Osteoblast (primary cell): ENCODE measurements around the gene CTCFL. TPM values are rescaled to one million over a fixed set of nuclear protein-coding genes. Genes with fewer than 3 reads are reported as not detected.
"Not testable (repeated sequence)": the region's sequence is repeated elsewhere in the genome, so short reads cannot be mapped to it uniquely, and the experiment has no call there.

ENCODE experiments used
- DNase-seq: peaks from one replicate; pipeline ENCODE4 v3.0.0; 2011; ENCODE audit warnings: low spot score, mixed read lengths; ENCODE audit not compliant: insufficient read length; ENCODE audit errors: missing footprints
- H2AFZ ChIP-seq: 2 replicates; pipeline ENCODE4 v1.6.0; 2011; ENCODE audit warnings: mild to moderate bottlenecking, low read length
- H3K27ac ChIP-seq: 2 replicates; pipeline ENCODE4 v1.5.1; 2011; ENCODE audit warnings: mild to moderate bottlenecking, low read depth, low read length, moderate library complexity
- H3K27me3 ChIP-seq: 2 replicates; pipeline ENCODE4 v1.6.0; 2012; ENCODE audit warnings: mild to moderate bottlenecking, control low read depth, inconsistent platforms, low read length, moderate library complexity; ENCODE audit not compliant: insufficient read depth
- H3K36me3 ChIP-seq: 2 replicates; pipeline ENCODE4 v1.5.1; 2011; ENCODE audit warnings: mild to moderate bottlenecking, low read length, control low read depth, moderate library complexity; ENCODE audit not compliant: insufficient read depth
- H3K4me1 ChIP-seq: 2 replicates; pipeline ENCODE4 v1.5.1; 2011; ENCODE audit warnings: mild to moderate bottlenecking, low read length, control low read depth, moderate library complexity; ENCODE audit not compliant: insufficient read depth
- H3K4me2 ChIP-seq: 2 replicates; pipeline ENCODE4 v1.6.0; 2011; ENCODE audit warnings: mild to moderate bottlenecking, low read length; ENCODE audit not compliant: insufficient read depth
- H3K4me3 ChIP-seq: fragments of 200-600 bp; sonication (generic); 3 replicates; pipeline ENCODE4 v1.5.1; 2012; ENCODE audit warnings: mild to moderate bottlenecking, low read length, inconsistent platforms; ENCODE audit not compliant: insufficient read depth
- H3K79me2 ChIP-seq: 2 replicates; pipeline ENCODE4 v1.6.0; 2012; ENCODE audit warnings: mild to moderate bottlenecking, low read length, control low read depth, inconsistent platforms; ENCODE audit not compliant: insufficient read depth
- H3K9me3 ChIP-seq: 2 replicates; pipeline ENCODE4 v1.5.1; 2011; ENCODE audit warnings: low read depth, low read length, control low read depth
- H4K20me1 ChIP-seq: 2 replicates; pipeline ENCODE4 v1.6.0; 2012; ENCODE audit warnings: mild to moderate bottlenecking, low read length, control low read depth; ENCODE audit not compliant: insufficient read depth
- CTCF ChIP-seq: IDR thresholded peaks from 2 replicates; pipeline ENCODE4 v1.5.1; 2011; ENCODE audit warnings: mild to moderate bottlenecking, low read depth, low read length, moderate library complexity; ENCODE audit errors: extremely low read depth
- total RNA-seq: library from RNA; depleted of rRNA; stranded (reverse); fragments of >200 nt; gene quantifications from 2 replicates; pipeline ENCODE4 v1.2.3, GENCODE V29; 2012

The CTCFL gene
- total RNA-seq, 1 donor = not detected

- Histone ChIP-seq H4K20me1 (no peaks in the 10 kb centered on the region), H3K4me2 (no peak overlapping the region), H3K27me3 (no peaks in the 10 kb centered on the region), H2AFZ (no peak overlapping the region), H3K36me3 (no peaks in the 10 kb centered on the region), H3K9me3 (no peaks in the 10 kb centered on the region), H3K4me1 (no peaks in the 10 kb centered on the region), H3K79me2 (no peaks in the 10 kb centered on the region), H3K4me3 (no peak overlapping the region), H3K27ac (no peak overlapping the region)
- TF ChIP-seq CTCF = peak; percentile 77
- DNase-seq = peak; percentile 87
Measured at GRCh38 chr20:57514273-57514751, 10.6 kb downstream of the CTCFL start.

GRCh38 chr20:57513199-57513598 is 11.7 kb downstream of the CTCFL start:
- no peak for DNase-seq

GRCh38 chr20:57512432-57512831 is 12.5 kb downstream of the CTCFL start:
- H3K4me2 ChIP-seq = no peak overlapping the region
- no peak for DNase-seq
- H3K27ac ChIP-seq = no peak overlapping the region
- peaks cover 4% of the 10 kb centered on the region for H3K27me3 ChIP-seq
- no peaks in the 10 kb centered on the region for H3K9me3 ChIP-seq
- no peaks in the 10 kb centered on the region for H4K20me1 ChIP-seq
- no peaks in the 10 kb centered on the region for H3K4me1 ChIP-seq
- H3K4me3 ChIP-seq = no peak overlapping the region
- no peak for TF ChIP-seq CTCF
- H3K36me3 ChIP-seq = no peaks in the 10 kb centered on the region
- no peaks in the 10 kb centered on the region for H3K79me2 ChIP-seq
- no peak overlapping the region for H2AFZ ChIP-seq

More at GRCh38 chr20:57513199-57513598, 11.7 kb downstream of the CTCFL start:
- no peaks in the 10 kb centered on the region for H3K79me2 ChIP-seq
- H2AFZ ChIP-seq = no peak overlapping the region
- no peaks in the 10 kb centered on the region for H3K4me1 ChIP-seq
- no peak overlapping the region for H3K4me3 ChIP-seq
- H3K4me2 ChIP-seq = no peak overlapping the region
- no peaks in the 10 kb centered on the region for H3K36me3 ChIP-seq
- peaks cover 4% of the 10 kb centered on the region for H3K27me3 ChIP-seq
- no peaks in the 10 kb centered on the region for H4K20me1 ChIP-seq
- no peaks in the 10 kb centered on the region for H3K9me3 ChIP-seq
- H3K27ac ChIP-seq = no peak overlapping the region
- TF ChIP-seq CTCF = no peak

- H3K4me2 ChIP-seq, H3K4me3 ChIP-seq, DNase-seq, H3K4me1 ChIP-seq, H3K9me3 ChIP-seq, H2AFZ ChIP-seq, H3K36me3 ChIP-seq, H4K20me1 ChIP-seq, H3K27ac ChIP-seq, H3K79me2 ChIP-seq, H3K27me3 ChIP-seq: not testable (repeated sequence)
Measured at GRCh38 chr20:57511709-57512108, 13.2 kb downstream of the CTCFL start.
